HG03280 (cell line): ENCODE results near the gene MLLT6.

ENCODE experiments used
- ATAC-seq: cut with Tn5 transposase; IDR thresholded peaks from one replicate; pipeline ENCODE4 v1.9.1; 2021; ENCODE audit warnings: mild to moderate bottlenecking, moderate library complexity; ENCODE audit not compliant: unreplicated experiment

The MLLT6 gene

GRCh38 chr17:38761612-38762011, 56.5 kb downstream of the MLLT6 start:
- no peak for ATAC-seq

DNA sequence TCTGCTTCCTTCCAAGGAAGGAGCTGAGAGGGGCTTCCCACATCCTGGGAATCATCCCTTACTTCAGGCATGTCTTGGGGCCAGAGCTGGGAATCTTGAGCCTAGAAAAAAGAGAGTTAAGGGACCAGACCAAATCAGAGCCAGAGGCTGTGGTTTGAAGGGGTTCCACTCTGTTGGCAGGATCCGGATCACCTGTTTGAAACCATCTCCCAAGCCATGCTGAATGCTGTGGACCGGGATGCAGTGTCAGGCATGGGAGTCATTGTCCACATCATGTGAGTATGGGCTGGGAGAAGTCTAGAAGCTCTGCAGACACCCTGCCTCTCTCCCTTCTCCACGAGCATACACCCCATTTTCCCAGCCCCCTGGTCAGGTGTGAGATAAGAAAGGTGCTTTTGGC, 57.2 kb downstream of the MLLT6 start:
- no peak for ATAC-seq

- ATAC-seq: no peak
Observed at GRCh38 chr17:38766341-38766740, 61.3 kb downstream of the MLLT6 start.

DNA sequence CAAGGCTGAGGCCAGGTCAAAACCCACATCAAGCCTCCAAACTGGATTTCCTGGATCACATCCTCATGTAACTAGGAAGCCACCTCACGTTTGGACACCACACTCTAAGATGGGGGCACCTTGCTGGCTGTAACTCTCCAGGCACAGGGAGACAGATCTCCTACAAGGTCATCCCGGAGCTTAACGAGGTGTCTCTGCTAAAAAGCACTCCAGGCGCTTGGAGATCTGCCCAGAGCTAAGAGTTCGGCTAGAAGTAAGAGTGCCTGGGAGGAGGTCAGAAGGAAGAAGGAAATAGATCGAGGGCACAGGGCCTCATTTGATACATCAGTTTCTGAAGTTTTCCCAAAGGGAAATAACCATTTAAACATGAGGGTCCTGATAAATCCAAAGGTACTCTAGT, 63.3 kb downstream of the MLLT6 start:
- ATAC-seq: no peak

- ATAC-seq: no peak
Observed at GRCh38 chr17:38773258-38773657, 68.2 kb downstream of the MLLT6 start.

- no peak for ATAC-seq
Observed at GRCh38 chr17:38777641-38778250, 72.7 kb downstream of the MLLT6 start.
